ENCODE results near the gene SAMD9L. TPM values are rescaled to one million over a fixed set of nuclear protein-coding genes. Genes with fewer than 3 reads are reported as not detected.
A peak's percentile ranks its signal among the peaks of the same experiment; 100 is the strongest.

The SAMD9L gene
- total RNA-seq, 1 experiment from 2014 or later: not detected

GRCh38 chr7:93160410-93160809 is 12.2 kb upstream of the SAMD9L start:
- no peak overlapping the region for H2BK120ac ChIP-seq (ENCODE audit: low read depth, low read length, poor library complexity, severe bottlenecking)
- no peaks in the 10 kb centered on the region for H3K4me1 ChIP-seq (ENCODE audit: insufficient read depth, low read length)
- H3K79me2 ChIP-seq (ENCODE audit: insufficient read depth, low read length): no peaks in the 10 kb centered on the region
- no peak overlapping the region for H3K23ac ChIP-seq (ENCODE audit: insufficient read length, low read depth, low read length)
- no peak overlapping the region for H3K4me3 Mint-ChIP-seq
- H3K27me3 ChIP-seq (ENCODE audit: insufficient read depth, low read length): no peaks in the 10 kb centered on the region
- H2BK20ac ChIP-seq (ENCODE audit: low read depth, low read length, poor library complexity, severe bottlenecking): no peak overlapping the region
- no peak overlapping the region for H3K18ac ChIP-seq (ENCODE audit: insufficient read length, low read depth, low read length)
- no peak overlapping the region for H3K27ac Mint-ChIP-seq
- H2BK15ac ChIP-seq (ENCODE audit: low read depth, low read length): no peak overlapping the region
- H3K27me3 Mint-ChIP-seq (ENCODE audit: low read depth): peaks cover 7% of the 10 kb centered on the region
- no peaks in the 10 kb centered on the region for H3K9me3 Mint-ChIP-seq
- no peak overlapping the region for H3K4me2 ChIP-seq (ENCODE audit: insufficient read depth, insufficient read length, low read length)
- no peak overlapping the region for H2BK5ac ChIP-seq (ENCODE audit: insufficient read length, low read length)
- H3T11ph ChIP-seq (ENCODE audit: low read length): no peak overlapping the region
- no peak overlapping the region for H3K27ac ChIP-seq (ENCODE audit: insufficient read length, low read depth, low read length)
- no peak overlapping the region for H3K4ac ChIP-seq (ENCODE audit: low read depth, low read length)
- H3K23me2 ChIP-seq (ENCODE audit: insufficient read length, low read depth, low read length, poor library complexity, severe bottlenecking): no peaks in the 10 kb centered on the region
- no peak overlapping the region for H3K56ac ChIP-seq (ENCODE audit: insufficient read length, low read depth, low read length)
- TF ChIP-seq CTCF (conservative IDR thresholded peaks at IDR 0.05): no peak
- no peak overlapping the region for H3K14ac ChIP-seq (ENCODE audit: insufficient read depth, low read length)
- no peak overlapping the region for H4K5ac ChIP-seq (ENCODE audit: insufficient read length, low read depth, low read length)
- no peak overlapping the region for H2AK5ac ChIP-seq (ENCODE audit: insufficient read length, low read length)
- no peaks in the 10 kb centered on the region for H4K20me1 ChIP-seq (ENCODE audit: control insufficient read depth, insufficient read depth, insufficient read length)
- no peak for DNase-seq
- no CpG with 5 or more reads among the region's 1 CpG for WGBS (ENCODE audit: extremely low coverage, insufficient read length, low lambda C conversion rate)
- H3K4me1 Mint-ChIP-seq: no peaks in the 10 kb centered on the region
- no peaks in the 10 kb centered on the region for H3K79me1 ChIP-seq (ENCODE audit: insufficient read depth, low read depth, low read length, poor library complexity, severe bottlenecking)
- H3K9ac ChIP-seq (ENCODE audit: extremely low read depth, insufficient read length, low read length): peak overlapping the region; percentile 26
- no peaks in the 10 kb centered on the region for H3K9me3 ChIP-seq (ENCODE audit: control insufficient read depth, low read depth, low read length)
- H3K36me3 Mint-ChIP-seq (ENCODE audit: insufficient read depth in 1 of 3, low read depth in 3 of 3): no peaks in the 10 kb centered on the region
- no peak overlapping the region for H2BK12ac ChIP-seq (ENCODE audit: insufficient read length, low read depth, low read length)
- H4K8ac ChIP-seq (replicated peaks; ENCODE audit: insufficient read length, low read depth, low read length): no peak overlapping the region
- H2AFZ ChIP-seq (ENCODE audit: low read length): no peak overlapping the region
- H4K91ac ChIP-seq (ENCODE audit: insufficient read length, low read depth, low read length): no peak overlapping the region
